Jurkat, Clone E6-1 (cell line): Measurements from ENCODE around the gene SLC5A11.
"Not testable (repeated sequence)": the region's sequence is repeated elsewhere in the genome, so short reads cannot be mapped to it uniquely, and the experiment has no call there.

Experiments
- DNase-seq: peaks from one replicate; pipeline ENCODE4 v3.0.0-alpha.2; 2011; ENCODE audit warnings: low read depth, low spot score
- H3K4me3 ChIP-seq: 2 replicates; pipeline ENCODE4 v1.5.1; 2011; ENCODE audit warnings: mild to moderate bottlenecking, low read length, control low read depth, moderate library complexity

The SLC5A11 gene

DNA sequence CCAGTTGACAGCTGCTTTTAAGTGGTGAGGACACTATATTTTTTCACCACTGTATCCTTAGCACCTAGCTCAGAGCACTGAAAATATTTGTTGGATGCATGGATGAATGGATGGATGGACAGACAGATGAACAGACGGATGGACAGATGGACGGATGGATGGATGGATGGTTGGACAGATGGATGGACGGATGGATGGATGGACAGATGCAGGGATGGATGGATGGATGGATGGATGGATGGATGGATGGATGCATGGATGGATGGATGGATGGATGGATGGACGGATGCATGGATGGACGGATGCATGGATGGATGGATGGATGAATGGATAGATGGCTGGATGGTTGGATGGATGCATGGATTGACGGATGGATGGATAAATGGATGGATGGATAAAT is 12.4 kb upstream of the SLC5A11 start:
- no peak for DNase-seq
- no peak overlapping the region for H3K4me3 ChIP-seq

- DNase-seq = no peak
- H3K4me3 ChIP-seq = no peak overlapping the region
Measured at GRCh38 chr16:24834459-24835335, 11.1 kb upstream of the SLC5A11 start.

DNA sequence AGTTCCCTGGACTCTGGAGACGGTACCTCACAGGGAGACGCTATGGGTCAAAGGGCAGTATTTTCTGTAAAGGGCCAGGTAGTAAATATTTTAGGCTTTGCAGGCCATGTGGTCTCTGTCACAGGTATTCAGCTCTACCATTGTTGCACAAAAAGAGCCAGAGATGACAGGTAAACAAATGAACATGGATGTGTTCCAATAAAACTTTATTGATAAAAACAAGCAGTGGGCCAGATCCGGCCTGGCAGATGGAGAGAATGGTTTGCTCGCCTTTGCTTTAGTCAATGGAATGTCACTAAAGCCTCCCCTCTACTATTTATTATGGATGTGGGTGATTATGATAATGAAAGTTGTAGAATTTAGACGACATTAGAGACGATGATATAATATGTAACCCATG is 8.9 kb upstream of the SLC5A11 start:
- DNase-seq = no peak

GRCh38 chr16:24837969-24838368 is 7.8 kb upstream of the SLC5A11 start:
- no peak overlapping the region for H3K4me3 ChIP-seq
- no peak for DNase-seq

More for the DNA sequence above, 8.9 kb upstream of the SLC5A11 start:
- H3K4me3 ChIP-seq = no peak overlapping the region

DNA sequence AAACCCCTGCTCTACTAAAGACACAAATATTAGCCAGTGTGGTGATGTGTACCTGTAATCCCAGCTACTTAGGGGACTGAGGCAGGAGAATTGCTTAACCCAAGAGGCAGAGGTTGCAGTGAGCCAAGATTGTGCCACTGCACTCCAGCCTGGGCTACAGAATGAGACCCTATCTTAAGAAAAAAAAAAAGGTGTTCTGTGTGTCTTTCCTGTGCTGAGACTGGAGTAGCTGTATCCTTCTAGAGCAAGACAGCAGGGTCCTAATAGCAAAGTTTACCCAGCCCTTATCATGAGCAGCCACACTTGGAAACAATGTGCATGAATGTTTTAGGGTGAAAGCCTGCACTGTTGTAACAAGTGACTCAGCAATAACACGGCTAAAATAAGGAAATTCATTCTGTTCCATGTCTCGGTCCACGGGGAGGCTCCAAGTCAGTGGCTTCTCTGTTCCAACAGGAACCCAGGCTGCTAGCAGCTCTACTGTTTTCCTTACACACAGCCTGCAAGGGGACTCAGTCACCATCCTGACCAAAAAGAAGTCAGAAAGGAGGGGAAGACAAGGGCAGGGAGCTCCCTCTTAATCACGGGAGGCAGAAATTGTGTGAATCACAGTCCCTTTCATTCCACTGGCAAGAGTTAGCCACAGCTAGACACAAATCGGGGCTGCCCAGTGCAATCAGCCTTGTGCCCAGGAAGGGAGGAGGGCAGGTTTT is 7.1 kb upstream of the SLC5A11 start:
- DNase-seq = no peak
- H3K4me3 ChIP-seq = no peak overlapping the region

- DNase-seq = no peak
- H3K4me3 ChIP-seq = no peak overlapping the region
Measured at GRCh38 chr16:24839347-24839972, 6.3 kb upstream of the SLC5A11 start.

- DNase-seq = no peak
- no peak overlapping the region for H3K4me3 ChIP-seq
Measured at GRCh38 chr16:24841291-24841690, 4.5 kb upstream of the SLC5A11 start.

DNA sequence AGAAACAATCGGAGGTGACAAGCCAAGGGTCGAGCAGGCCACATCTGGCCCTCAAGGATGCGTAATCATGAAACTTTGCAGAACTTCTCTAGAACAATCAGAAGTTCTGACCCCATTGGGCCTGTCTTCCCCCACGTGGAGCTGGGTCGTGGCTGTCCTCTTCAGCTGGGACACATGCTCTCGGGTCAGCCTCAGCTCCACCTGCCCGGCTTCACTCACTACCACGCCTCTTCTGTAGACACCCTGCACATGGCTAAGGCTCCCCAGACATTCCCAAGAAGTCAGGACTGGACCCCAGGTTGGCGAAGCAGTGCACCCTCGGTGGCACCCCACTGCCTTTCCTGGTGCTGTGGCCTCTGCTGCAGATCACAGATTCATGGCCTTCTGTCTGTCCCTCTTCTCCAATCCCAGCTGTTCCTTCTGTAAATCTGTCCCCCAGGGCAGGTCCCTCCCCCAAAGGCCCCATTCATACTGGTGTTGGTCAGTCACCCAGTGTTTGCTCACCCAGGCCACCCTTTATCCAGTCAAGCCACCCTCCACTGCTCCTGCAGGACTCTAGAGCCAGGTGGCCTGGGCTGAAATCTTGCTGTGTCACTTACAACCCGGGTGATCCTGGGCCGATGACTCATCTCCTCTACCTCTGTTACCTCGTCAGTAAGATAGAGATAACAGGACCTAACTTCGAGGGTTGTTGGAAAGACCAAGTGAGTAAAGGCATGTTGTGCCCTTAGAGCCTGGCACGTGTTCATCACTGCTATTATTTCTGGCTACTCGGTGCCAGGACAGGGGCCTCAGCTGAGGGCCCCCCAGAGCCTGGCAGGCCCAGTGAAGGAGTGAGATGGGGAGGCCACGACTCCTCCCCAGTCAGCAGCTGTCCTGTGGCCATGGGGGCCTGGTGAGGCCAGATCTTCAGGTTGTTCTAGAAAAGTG is 1.4 kb upstream of the SLC5A11 start:
- no peak overlapping the region for H3K4me3 ChIP-seq
- DNase-seq = no peak

DNA sequence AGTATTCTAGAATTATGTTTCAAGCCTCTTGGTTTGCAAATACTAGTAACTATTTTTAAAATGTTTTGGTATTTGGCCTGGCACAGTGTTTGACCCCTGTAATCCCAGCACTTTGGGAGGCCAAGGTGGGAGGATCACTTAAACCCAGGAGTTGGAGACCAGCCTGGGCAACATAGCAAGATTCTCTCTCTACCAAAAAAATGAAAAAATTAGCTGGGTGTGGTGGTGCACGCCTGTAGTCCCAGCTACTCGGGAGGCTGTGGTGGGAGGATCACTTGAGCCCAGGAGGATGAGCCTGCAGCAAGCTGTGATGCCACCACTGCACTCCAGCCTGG is 765 bp upstream of the SLC5A11 start:
- not testable (repeated sequence) for DNase-seq, H3K4me3 ChIP-seq

GRCh38 chr16:24846548-24847357 is 990 bp downstream of the SLC5A11 start:
- DNase-seq = no peak
- H3K4me3 ChIP-seq = no peak overlapping the region

- no peak for DNase-seq
- no peak overlapping the region for H3K4me3 ChIP-seq
Measured at GRCh38 chr16:24847358-24847664, 1.5 kb downstream of the SLC5A11 start.

- DNase-seq = no peak
Measured at GRCh38 chr16:24848065-24848464, 2.3 kb downstream of the SLC5A11 start.

DNA sequence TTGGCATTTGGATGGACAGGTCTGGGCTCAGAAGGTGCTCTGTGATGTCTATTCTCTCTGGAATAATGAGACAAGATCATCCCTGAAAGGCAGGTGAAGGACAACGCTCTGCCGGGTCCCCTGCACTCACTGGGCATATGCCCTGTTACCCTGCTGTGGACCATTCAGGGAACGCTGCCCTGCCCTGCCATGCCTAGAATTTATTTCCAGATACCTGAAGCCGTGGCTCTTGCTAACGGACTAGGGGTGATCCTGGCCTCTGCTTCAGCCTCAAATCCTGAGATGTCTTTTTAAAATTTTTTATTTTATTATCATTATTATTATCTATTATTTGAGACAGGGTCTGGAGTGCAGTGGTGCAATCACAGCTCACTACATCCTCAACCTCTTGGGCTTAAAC is 3.9 kb downstream of the SLC5A11 start:
- no peak overlapping the region for H3K4me3 ChIP-seq
- DNase-seq = no peak

More at GRCh38 chr16:24848065-24848464, 2.3 kb downstream of the SLC5A11 start:
- no peak overlapping the region for H3K4me3 ChIP-seq

GRCh38 chr16:24850289-24850938 is 4.7 kb downstream of the SLC5A11 start:
- peak; percentile 44 for DNase-seq

GRCh38 chr16:24851700-24852099 is 5.9 kb downstream of the SLC5A11 start:
- no peak overlapping the region for H3K4me3 ChIP-seq
- no peak for DNase-seq

More at GRCh38 chr16:24850289-24850938, 4.7 kb downstream of the SLC5A11 start:
- H3K4me3 ChIP-seq = no peak overlapping the region

GRCh38 chr16:24852281-24852721 is 6.5 kb downstream of the SLC5A11 start:
- DNase-seq = no peak
- no peak overlapping the region for H3K4me3 ChIP-seq

GRCh38 chr16:24853169-24853824 is 7.5 kb downstream of the SLC5A11 start:
- no peak for DNase-seq
- H3K4me3 ChIP-seq = no peak overlapping the region
